ENCODE measurements around the gene TUBGCP4. TPM values are rescaled to one million over a fixed set of nuclear protein-coding genes. Genes with fewer than 3 reads are reported as not detected.
"Not testable (repeated sequence)": the region's sequence is repeated elsewhere in the genome, so short reads cannot be mapped to it uniquely, and the experiment has no call there.

Gene TUBGCP4
- total RNA-seq, 4 donors from 2014 or later, result 10.7 to 23.6 (median 17.6) TPM

DNA sequence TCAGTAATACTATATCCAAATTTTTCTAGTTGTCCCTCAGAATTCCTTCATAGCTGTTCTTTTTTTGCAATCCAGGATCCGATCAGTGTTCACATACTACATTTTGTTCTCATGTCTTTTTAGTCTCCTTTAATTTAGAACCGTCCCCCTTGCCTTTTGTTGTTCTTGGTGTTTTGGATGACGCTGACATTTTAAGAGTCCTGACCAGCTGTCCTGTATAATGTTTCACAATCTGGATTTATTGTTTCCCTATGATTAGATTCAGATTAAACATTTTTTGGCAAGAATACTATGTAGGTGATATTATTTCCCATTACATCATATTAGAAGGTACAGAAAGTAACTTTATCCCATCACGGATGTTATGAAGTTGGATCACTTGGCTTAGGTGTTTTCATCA lies 11.4 kb downstream of the TUBGCP4 start:
- Histone ChIP-seq H3K36me3 (peaks cover 32 to 47% of the 10 kb centered on the region in 2 donors), H3K4me1 (no peaks in the 10 kb centered on the region), H3K9me3 (no peaks in the 10 kb centered on the region), H3K27me3 (no peaks in the 10 kb centered on the region), H3K4me3 (replicated peaks in 1 of 3) (no peak overlapping the region), H3K27ac (no peak overlapping the region)
- 95 to 97% methylated on average over 4 of the region's 4 CpGs for WGBS, 2 donors
- TF ChIP-seq CTCF (IDR thresholded peaks at IDR 0.05) (no peak), POLR2A (IDR thresholded peaks at IDR 0.05) (no peak)
- intact Hi-C loops (cut with DNase I), result no loop called here
- no peak for DNase-seq

DNA sequence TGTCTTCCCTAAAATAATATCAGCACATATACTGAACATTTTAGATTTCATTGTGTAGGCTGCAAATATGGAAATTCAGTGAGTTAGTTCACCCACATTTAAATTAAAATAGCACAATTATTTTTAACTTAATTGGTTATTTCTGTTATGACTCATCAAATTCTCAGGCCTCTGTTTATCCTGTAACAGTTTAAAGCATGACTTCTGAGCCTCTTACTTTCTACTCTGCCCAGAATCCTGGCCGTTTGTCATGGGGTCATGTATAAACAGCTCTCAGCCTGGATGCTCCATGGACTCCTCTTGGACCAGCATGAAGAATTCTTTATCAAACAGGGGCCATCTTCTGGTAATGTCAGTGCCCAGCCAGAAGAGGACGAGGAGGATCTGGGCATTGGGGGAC lies 12.2 kb downstream of the TUBGCP4 start:
- Histone ChIP-seq H3K27ac (no peak overlapping the region), H3K9me3 (no peaks in the 10 kb centered on the region), H3K27me3 (no peaks in the 10 kb centered on the region), H3K4me3 (replicated peaks in 1 of 3) (no peak overlapping the region), H3K4me1 (no peaks in the 10 kb centered on the region), H3K36me3 (peaks cover 38 to 54% of the 10 kb centered on the region in 2 donors)
- no peak for TF ChIP-seq POLR2A (IDR thresholded peaks at IDR 0.05)
- no peak for TF ChIP-seq CTCF (IDR thresholded peaks at IDR 0.05)
- DNase-seq, result no peak
- WGBS, 2 donors, result 69 to 85% methylated on average over 2 of the region's 2 CpGs
- intact Hi-C loops (cut with DNase I), result no loop called here

GRCh38 chr15:43390723-43391122 lies 19.8 kb downstream of the TUBGCP4 start:
- no peak overlapping the region for H3K4me3 ChIP-seq (replicated peaks in 1 of 3)
- TF ChIP-seq CTCF (IDR thresholded peaks at IDR 0.05), result no peak
- H3K36me3 ChIP-seq, result peaks cover 12 to 29% of the 10 kb centered on the region in 2 donors
- intact Hi-C loops (cut with DNase I), result no loop called here
- DNase-seq, result no peak
- no peak overlapping the region for H3K27ac ChIP-seq
- no peaks in the 10 kb centered on the region for H3K4me1 ChIP-seq
- WGBS, 2 donors, result 98 to 99% methylated on average over 8 of the region's 8 CpGs
- no peaks in the 10 kb centered on the region for H3K27me3 ChIP-seq
- no peaks in the 10 kb centered on the region for H3K9me3 ChIP-seq

- intact Hi-C loops (cut with DNase I); H3K9me3 ChIP-seq: not testable (repeated sequence)
Measured at GRCh38 chr15:43393592-43393991, 22.7 kb downstream of the TUBGCP4 start.

DNA sequence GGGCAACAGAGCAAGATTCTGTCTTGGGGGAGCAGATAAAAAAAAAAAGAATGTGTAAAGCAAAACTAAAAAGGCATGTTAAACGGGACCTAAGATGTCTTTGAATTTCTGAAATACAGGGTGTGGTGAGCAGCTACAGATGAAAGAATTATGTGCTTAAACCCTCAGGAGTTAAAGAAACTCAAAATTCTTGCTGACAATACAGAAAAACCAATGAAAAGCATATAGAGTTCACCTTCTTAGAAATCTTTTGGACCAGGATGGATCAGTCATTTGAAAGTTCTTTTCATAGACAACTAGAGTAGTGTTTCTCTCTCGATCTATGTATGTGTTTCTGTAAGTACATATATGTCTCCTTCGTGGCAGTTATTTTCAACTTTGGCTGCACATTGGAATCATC lies 31.4 kb downstream of the TUBGCP4 start:
- 81 to 87% methylated on average over 3 of the region's 3 CpGs for WGBS, 2 donors
- no peak for DNase-seq
- H3K36me3 ChIP-seq, result peaks cover 42 to 46% of the 10 kb centered on the region in 2 donors

More at GRCh38 chr15:43393592-43393991, 22.7 kb downstream of the TUBGCP4 start:
- peaks cover 13 to 29% of the 10 kb centered on the region in 2 donors for H3K36me3 ChIP-seq
- 94 to 99% methylated on average over 6 of the region's 6 CpGs for WGBS, 2 donors
- DNase-seq; H3K4me3 ChIP-seq (replicated peaks in 1 of 3); H3K27me3 ChIP-seq; H3K4me1 ChIP-seq; H3K27ac ChIP-seq: not testable (repeated sequence)

More for the DNA sequence above, 31.4 kb downstream of the TUBGCP4 start:
- Histone ChIP-seq H3K9me3 (no peaks in the 10 kb centered on the region), H3K27ac (no peak overlapping the region), H3K27me3 (no peaks in the 10 kb centered on the region), H3K4me1 (no peaks in the 10 kb centered on the region), H3K4me3 (replicated peaks in 1 of 3) (no peak overlapping the region)
- TF ChIP-seq CTCF (IDR thresholded peaks at IDR 0.05), result no peak
- TF ChIP-seq POLR2A (IDR thresholded peaks at IDR 0.05), result no peak
- intact Hi-C loops (cut with DNase I), result no loop called here

Measured in thyroid gland (tissue), 4 donors.